ENCODE results near the gene BTNL2.
"Not testable (repeated sequence)": the region's sequence is repeated elsewhere in the genome, so short reads cannot be mapped to it uniquely, and the experiment has no call there.

BTNL2 gene

GRCh38 chr6:32406857-32407256, at the start of gene BTNL2:
BTNL2 (minus strand) TSS chr6:32407181; CDS start chr6:32407123, 58 bp downstream.
- Mint-ChIP-seq H3K4me1 (ENCODE audit: low read depth) (peaks cover 6% of the 10 kb centered on the region), H3K27ac (no peak within 1 kb of the TSS), H3K4me3 (no peak within 1 kb of the TSS), H3K9me3 (ENCODE audit: low read depth) (no peaks in the 10 kb centered on the region), H3K36me3 (no peaks in the 10 kb centered on the region), H3K27me3 (peaks cover 25% of the 10 kb centered on the region)

- H3K4me1 Mint-ChIP-seq (ENCODE audit: low read depth) = no peaks in the 10 kb centered on the region
- no peaks in the 10 kb centered on the region for H3K9me3 Mint-ChIP-seq (ENCODE audit: low read depth)
- no peak overlapping the region for H3K27ac Mint-ChIP-seq
- H3K36me3 Mint-ChIP-seq = peaks cover 2% of the 10 kb centered on the region
- no peak overlapping the region for H3K4me3 Mint-ChIP-seq
- H3K27me3 Mint-ChIP-seq = peaks cover 32% of the 10 kb centered on the region
These were observed 42.2 kb upstream of the BTNL2 start for GRCh38 chr6:32449088-32449736.

GRCh38 chr6:32447932-32448331, 41.0 kb upstream of the BTNL2 start:
- Mint-ChIP-seq H3K27ac (no peak overlapping the region), H3K27me3 (peaks cover 33% of the 10 kb centered on the region), H3K4me1 (ENCODE audit: low read depth) (no peaks in the 10 kb centered on the region), H3K36me3 (peaks cover 2% of the 10 kb centered on the region), H3K9me3 (ENCODE audit: low read depth) (no peaks in the 10 kb centered on the region), H3K4me3 (no peak overlapping the region)

- Mint-ChIP-seq H3K9me3 (ENCODE audit: low read depth) (no peaks in the 10 kb centered on the region), H3K4me3 (no peak overlapping the region), H3K36me3 (no peaks in the 10 kb centered on the region), H3K27me3 (peaks cover 18% of the 10 kb centered on the region), H3K27ac (no peak overlapping the region), H3K4me1 (ENCODE audit: low read depth) (peaks cover 3% of the 10 kb centered on the region)
These were observed 38.4 kb upstream of the BTNL2 start for GRCh38 chr6:32445321-32445854.

GRCh38 chr6:32444433-32444832, 37.5 kb upstream of the BTNL2 start:
- peaks cover 23% of the 10 kb centered on the region for H3K27me3 Mint-ChIP-seq
- peaks cover 10% of the 10 kb centered on the region for H3K4me1 Mint-ChIP-seq (ENCODE audit: low read depth)
- H3K9me3 Mint-ChIP-seq (ENCODE audit: low read depth) = no peaks in the 10 kb centered on the region
- no peaks in the 10 kb centered on the region for H3K36me3 Mint-ChIP-seq
- H3K4me3 Mint-ChIP-seq = no peak overlapping the region
- no peak overlapping the region for H3K27ac Mint-ChIP-seq

GRCh38 chr6:32442977-32443552, 36.1 kb upstream of the BTNL2 start:
- no peak overlapping the region for H3K4me3 Mint-ChIP-seq
- H3K27ac Mint-ChIP-seq = no peak overlapping the region

GRCh38 chr6:32442243-32442667, 35.3 kb upstream of the BTNL2 start:
- Mint-ChIP-seq H3K4me1 (ENCODE audit: low read depth) (peaks cover 12% of the 10 kb centered on the region), H3K36me3 (no peaks in the 10 kb centered on the region), H3K4me3 (no peak overlapping the region), H3K27ac (peak overlapping the region; percentile 69), H3K27me3 (peaks cover 25% of the 10 kb centered on the region), H3K9me3 (ENCODE audit: low read depth) (no peaks in the 10 kb centered on the region)

More at GRCh38 chr6:32442977-32443552, 36.1 kb upstream of the BTNL2 start:
- Mint-ChIP-seq H3K36me3 (no peaks in the 10 kb centered on the region), H3K9me3 (ENCODE audit: low read depth) (no peaks in the 10 kb centered on the region), H3K27me3 (peaks cover 25% of the 10 kb centered on the region), H3K4me1 (ENCODE audit: low read depth) (peaks cover 12% of the 10 kb centered on the region)

- peak within 1 kb of the TSS; percentile 55 for H3K4me3 Mint-ChIP-seq
- H3K27ac Mint-ChIP-seq = no peak within 1 kb of the TSS
- H3K27me3 Mint-ChIP-seq = peaks cover 17% of the 10 kb centered on the region
- H3K36me3 Mint-ChIP-seq = no peaks in the 10 kb centered on the region
- no peaks in the 10 kb centered on the region for H3K9me3 Mint-ChIP-seq (ENCODE audit: low read depth)
- peaks cover 12% of the 10 kb centered on the region for H3K4me1 Mint-ChIP-seq (ENCODE audit: low read depth)
These were observed 32.7 kb upstream of the BTNL2 start, which contains the start of gene HLA-DRA for GRCh38 chr6:32439602-32440214. HLA-DRA (plus strand) TSS chr6:32439887; CDS start chr6:32439951, 64 bp downstream.

GRCh38 chr6:32439139-32439538, 32.2 kb upstream of the BTNL2 start:
- Mint-ChIP-seq H3K9me3 (ENCODE audit: low read depth) (no peaks in the 10 kb centered on the region), H3K27me3 (peaks cover 16% of the 10 kb centered on the region), H3K4me3 (no peak overlapping the region), H3K27ac (no peak overlapping the region), H3K36me3 (no peaks in the 10 kb centered on the region), H3K4me1 (ENCODE audit: low read depth) (peaks cover 12% of the 10 kb centered on the region)

GRCh38 chr6:32436995-32437836, 30.2 kb upstream of the BTNL2 start:
- Mint-ChIP-seq H3K27ac (no peak overlapping the region), H3K4me1 (ENCODE audit: low read depth) (peaks cover 12% of the 10 kb centered on the region)

GRCh38 chr6:32436186-32436585, 29.2 kb upstream of the BTNL2 start:
- H3K36me3 Mint-ChIP-seq = no peaks in the 10 kb centered on the region
- H3K9me3 Mint-ChIP-seq (ENCODE audit: low read depth) = no peaks in the 10 kb centered on the region
- peaks cover 12% of the 10 kb centered on the region for H3K4me1 Mint-ChIP-seq (ENCODE audit: low read depth)
- H3K27me3 Mint-ChIP-seq = peaks cover 13% of the 10 kb centered on the region
- no peak overlapping the region for H3K4me3 Mint-ChIP-seq
- H3K27ac Mint-ChIP-seq = no peak overlapping the region

More at GRCh38 chr6:32436995-32437836, 30.2 kb upstream of the BTNL2 start:
- Mint-ChIP-seq H3K27me3 (peaks cover 15% of the 10 kb centered on the region), H3K4me3 (no peak overlapping the region), H3K36me3 (no peaks in the 10 kb centered on the region), H3K9me3 (ENCODE audit: low read depth) (no peaks in the 10 kb centered on the region)

- not testable (repeated sequence) for H3K9me3 Mint-ChIP-seq (ENCODE audit: low read depth); H3K4me3 Mint-ChIP-seq; H3K36me3 Mint-ChIP-seq; H3K27me3 Mint-ChIP-seq; H3K27ac Mint-ChIP-seq; H3K4me1 Mint-ChIP-seq (ENCODE audit: low read depth)
These were observed 27.0 kb upstream of the BTNL2 start for GRCh38 chr6:32433950-32434349.

- H3K4me1 Mint-ChIP-seq (ENCODE audit: low read depth) = no peaks in the 10 kb centered on the region
- H3K27me3 Mint-ChIP-seq = peaks cover 2% of the 10 kb centered on the region
- no peaks in the 10 kb centered on the region for H3K36me3 Mint-ChIP-seq
- no peak overlapping the region for H3K4me3 Mint-ChIP-seq
- H3K27ac Mint-ChIP-seq = no peak overlapping the region
- H3K9me3 Mint-ChIP-seq (ENCODE audit: low read depth) = no peaks in the 10 kb centered on the region
These were observed 25.1 kb upstream of the BTNL2 start for GRCh38 chr6:32432050-32432450.

GRCh38 chr6:32431142-32431541, 24.2 kb upstream of the BTNL2 start:
- Mint-ChIP-seq H3K36me3 (no peaks in the 10 kb centered on the region), H3K9me3 (ENCODE audit: low read depth) (no peaks in the 10 kb centered on the region)

More at GRCh38 chr6:32431142-32431541, 24.2 kb upstream of the BTNL2 start:
- Mint-ChIP-seq H3K27me3 (peaks cover 2% of the 10 kb centered on the region), H3K4me1 (ENCODE audit: low read depth) (no peaks in the 10 kb centered on the region), H3K27ac (no peak overlapping the region), H3K4me3 (no peak overlapping the region)

Measured in activated naive CD8-positive, alpha-beta T cell (primary cell).